ENCODE measurements around the gene TMCO6.

TMCO6 gene

GRCh38 chr5:140639148-140639981 lies at the start of gene TMCO6 (continued):
- TF ChIP-seq KLF10 (tag by site-specific recombination; IDR thresholded peaks at IDR 0.05) (peak; percentile 18; the same call in 1 of the 2 replicates), ZNF362 (tag by site-specific recombination; IDR thresholded peaks at IDR 0.05) (peak; percentile 93), ZNF645 (tag by site-specific recombination; IDR thresholded peaks at IDR 0.05) (no peak; the same call in 1 of the 2 replicates), KLF16 (tag by site-specific recombination; IDR thresholded peaks at IDR 0.05) (0 out of 2 replicates have a peak, but pooled peaks have one; percentile 56), ZNF132 (tag by site-specific recombination; IDR thresholded peaks at IDR 0.05; ENCODE audit: borderline replicate concordance) (no peak), ZSCAN18 (tag by site-specific recombination; IDR thresholded peaks at IDR 0.05) (no peak), BCL11B (tag by site-specific recombination; IDR thresholded peaks at IDR 0.05; ENCODE audit: low read depth) (no peak), REST (tag by site-specific recombination; IDR thresholded peaks at IDR 0.05) (no peak; the same call in 1 of the 2 replicates), ZNF792 (tag by site-specific recombination; IDR thresholded peaks at IDR 0.05) (no peak), IKZF3 (tag by site-specific recombination; IDR thresholded peaks at IDR 0.05) (no peak; the same call in 1 of the 2 replicates), ZNF843 (tag by site-specific recombination; IDR thresholded peaks at IDR 0.05) (no peak), ZNF157 (tag by site-specific recombination; IDR thresholded peaks at IDR 0.05) (no peak), ZNF280D (tag by site-specific recombination; IDR thresholded peaks at IDR 0.05) (no peak), ZFP3 (tag by site-specific recombination; IDR thresholded peaks at IDR 0.05; ENCODE audit: low read depth) (no peak), ZNF473 (tag by site-specific recombination; IDR thresholded peaks at IDR 0.05) (no peak), GLIS2 (tag by site-specific recombination; IDR thresholded peaks at IDR 0.05) (peak; percentile 91), ZNF239 (tag by site-specific recombination; IDR thresholded peaks at IDR 0.05) (no peak), ZNF777 (tag by site-specific recombination; IDR thresholded peaks at IDR 0.05; ENCODE audit: borderline replicate concordance) (peak; percentile 91; the same call in 1 of the 2 replicates), ZNF518A (tag by site-specific recombination; conservative IDR thresholded peaks at IDR 0.05; ENCODE audit: low read depth) (peak; percentile 56; the same call in 1 of the 2 replicates), KLF1 (tag by site-specific recombination; IDR thresholded peaks at IDR 0.05) (peak; percentile 64)

All from HEK293 (cell line).